ENCODE data around the gene SARM1.
"Not testable (repeated sequence)": the region's sequence is repeated elsewhere in the genome, so short reads cannot be mapped to it uniquely, and the experiment has no call there.

SARM1 gene

GRCh38 chr17:28371245-28372202 lies at the start of gene SARM1:
TSS of gene SARM1 (plus strand) at chr17:28371694. CDS start at chr17:28372033, 339 bp downstream.
- DNase-seq, result peak; percentile 89

- DNase-seq, result no peak
These were observed 47.2 kb upstream of the SARM1 start for GRCh38 chr17:28324267-28324745.

DNA sequence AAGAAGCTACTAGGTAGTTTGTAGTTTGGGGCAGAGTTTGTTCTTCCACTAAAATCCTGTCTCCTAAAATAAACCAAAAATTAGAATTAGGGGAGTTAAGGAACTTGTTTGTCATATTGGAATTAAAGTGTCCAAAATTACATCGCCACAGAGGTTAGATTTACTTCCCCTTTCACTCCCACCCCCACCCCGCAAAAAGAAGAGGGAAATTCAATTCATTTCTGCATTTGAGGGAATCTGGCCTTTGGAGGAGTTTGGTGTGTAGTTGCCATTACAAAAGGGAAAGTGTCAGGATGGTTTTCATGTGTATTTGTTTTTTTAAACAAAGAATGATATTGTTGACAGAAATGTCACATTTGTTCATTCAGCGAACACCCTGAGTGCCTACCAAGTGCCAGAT lies 46.7 kb upstream of the SARM1 start:
- peak; percentile 47 for DNase-seq

- DNase-seq, result no peak
These were observed 46.3 kb upstream of the SARM1 start for GRCh38 chr17:28325211-28325610.

DNA sequence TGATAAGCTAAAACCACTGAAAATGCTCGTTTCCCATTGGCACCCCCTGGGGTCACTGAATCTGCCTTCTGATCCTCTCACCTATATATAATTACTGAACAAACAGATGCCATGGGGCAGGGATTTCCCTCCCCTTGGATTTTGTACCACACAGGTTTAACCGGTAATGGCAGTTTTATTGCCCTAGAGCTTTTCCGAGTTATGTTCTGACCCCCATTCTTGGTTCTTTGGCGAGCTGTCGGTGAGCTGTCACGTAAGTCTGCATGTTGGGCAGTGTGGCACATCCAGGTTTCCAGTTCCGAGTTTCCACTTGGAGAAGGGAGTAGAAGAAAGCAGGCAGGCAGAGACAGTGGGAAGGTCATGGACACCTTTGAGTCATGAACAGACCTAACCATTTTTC lies 45.4 kb upstream of the SARM1 start:
- no peak for DNase-seq

GRCh38 chr17:28327031-28327607 lies 44.4 kb upstream of the SARM1 start:
- DNase-seq, result no peak

DNA sequence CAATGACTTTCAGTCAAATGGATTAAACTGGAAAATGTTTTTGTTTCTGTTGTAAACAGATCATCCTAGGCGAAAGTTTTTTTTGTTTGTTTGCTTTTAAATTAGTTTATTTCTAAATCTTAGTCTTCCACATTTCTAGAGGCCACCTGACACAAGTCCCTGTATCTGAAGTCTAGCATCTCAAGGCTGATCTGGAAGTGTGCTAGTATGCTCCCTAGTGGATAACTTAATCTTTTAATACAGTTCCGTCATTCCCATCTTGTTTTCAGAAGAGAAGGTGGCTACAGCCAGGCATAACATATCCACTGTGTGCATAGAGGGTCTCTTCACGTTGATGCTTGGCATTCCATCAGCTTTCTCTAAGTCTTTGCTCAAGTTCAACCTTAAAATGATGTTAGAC lies 43.8 kb upstream of the SARM1 start:
- no peak for DNase-seq

DNA sequence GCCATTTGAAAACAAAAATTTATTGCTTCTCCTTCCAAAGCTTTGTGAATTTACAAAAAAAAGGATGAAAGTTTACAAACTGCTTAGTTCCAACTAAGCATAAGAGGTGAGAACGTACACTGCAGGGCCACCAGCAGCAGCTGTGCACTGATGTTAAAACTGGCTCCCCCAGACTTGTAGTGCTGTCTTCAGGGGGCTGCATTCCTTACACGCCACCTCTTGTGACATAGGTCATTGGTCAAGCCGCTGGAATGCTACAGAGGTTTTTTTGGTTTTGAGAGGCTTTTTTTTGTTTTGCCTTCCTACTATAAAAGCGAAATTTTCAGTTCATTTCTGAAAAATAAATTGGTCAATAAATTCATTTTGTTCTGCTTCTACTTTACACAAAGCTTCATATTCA lies 43.2 kb upstream of the SARM1 start:
- DNase-seq, result no peak

DNA sequence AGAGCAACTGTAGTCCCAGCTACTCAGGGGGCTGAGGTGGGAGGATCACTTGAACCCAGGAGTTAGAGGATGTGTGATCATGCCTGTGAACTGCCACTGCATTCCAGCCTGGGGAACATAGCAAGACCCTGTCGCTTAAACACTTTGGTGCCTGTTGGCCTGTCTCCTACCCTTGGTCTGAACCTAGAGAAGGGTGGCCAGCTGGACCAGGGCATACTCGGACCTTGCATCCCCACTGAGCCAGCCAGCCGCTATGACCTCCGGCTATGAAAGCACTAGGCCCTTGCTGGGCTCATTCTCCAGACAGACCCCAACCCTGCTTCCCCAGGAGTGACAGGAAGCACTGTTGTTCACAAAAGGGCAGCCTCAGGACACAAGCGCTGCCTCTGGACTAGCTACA lies 40.8 kb upstream of the SARM1 start:
- no peak for DNase-seq

DNA sequence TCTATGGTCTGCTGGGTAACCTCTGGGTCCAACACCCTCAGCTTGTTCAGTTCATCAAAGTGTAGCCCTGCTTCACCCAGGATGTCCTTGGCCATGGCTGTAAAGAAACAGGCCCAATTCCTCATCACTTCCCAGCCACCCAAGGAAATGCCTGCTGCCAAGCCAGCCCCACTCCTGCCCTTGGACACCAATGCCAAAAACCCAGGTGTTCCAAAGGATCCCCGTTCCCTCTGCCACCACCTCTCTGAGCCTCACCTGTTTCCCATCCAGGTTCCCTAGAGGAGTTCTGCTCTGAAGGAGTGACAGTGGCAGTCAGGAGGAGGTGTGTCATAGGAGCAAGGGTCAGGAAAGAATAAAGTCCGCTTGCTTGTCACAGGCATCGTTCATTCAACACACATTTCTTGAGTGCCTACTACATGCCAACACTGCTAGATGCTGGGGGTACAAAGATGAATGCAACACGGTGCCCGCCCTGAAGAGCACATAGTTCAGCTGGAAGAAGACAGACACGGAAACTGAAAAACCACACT lies 39.5 kb upstream of the SARM1 start:
- no peak for DNase-seq

DNA sequence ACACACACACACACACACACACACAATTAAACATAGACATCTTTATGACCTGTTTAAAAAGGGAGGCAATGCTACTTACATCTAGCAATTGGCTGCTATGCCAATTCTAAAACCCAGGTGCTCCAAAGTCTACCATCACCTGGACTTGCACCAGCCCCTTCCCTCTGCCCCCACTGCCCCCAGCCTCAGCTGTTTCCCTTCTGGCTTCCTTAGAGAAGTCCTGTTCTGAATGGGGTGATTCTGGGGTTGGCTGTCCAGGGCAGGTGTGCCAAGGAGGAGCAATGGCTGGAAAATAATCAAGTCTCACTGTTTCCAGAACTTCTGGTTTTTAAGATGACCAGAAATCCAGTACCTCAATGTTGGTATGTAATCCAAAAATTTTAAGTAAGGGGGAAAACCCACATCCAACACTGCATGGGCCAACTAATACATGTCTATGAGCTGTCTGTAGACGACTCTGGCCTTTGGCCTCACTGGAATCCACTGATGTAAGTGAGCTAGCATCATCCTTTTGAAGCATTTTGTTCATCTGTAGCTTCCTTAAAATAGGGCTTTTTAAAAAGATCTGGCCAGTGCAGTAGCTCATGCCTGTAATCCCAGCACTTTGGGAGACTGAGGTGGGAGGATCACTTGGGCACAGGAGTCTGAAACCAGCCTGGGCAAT lies 38.3 kb upstream of the SARM1 start:
- DNase-seq, result no peak

DNA sequence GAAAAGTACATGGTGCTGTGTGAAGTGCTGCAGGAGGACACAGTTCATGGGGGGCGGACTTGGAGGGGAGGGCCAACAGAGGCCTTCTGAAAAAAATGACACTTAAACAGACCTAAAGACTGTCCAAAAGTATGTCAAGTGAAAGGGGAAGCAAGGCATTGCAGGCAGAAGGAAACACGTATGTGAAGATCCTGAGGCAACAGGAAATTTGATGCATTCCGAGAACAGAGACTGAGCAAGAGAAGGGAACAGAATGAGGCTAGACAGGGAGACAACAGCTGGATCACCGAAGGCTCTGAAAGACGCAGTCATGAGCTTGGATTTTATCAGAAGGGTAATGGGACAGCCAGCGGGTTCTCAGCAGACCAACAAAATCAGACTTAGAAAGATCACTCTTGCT lies 37.3 kb upstream of the SARM1 start:
- DNase-seq, result peak; percentile 36

DNA sequence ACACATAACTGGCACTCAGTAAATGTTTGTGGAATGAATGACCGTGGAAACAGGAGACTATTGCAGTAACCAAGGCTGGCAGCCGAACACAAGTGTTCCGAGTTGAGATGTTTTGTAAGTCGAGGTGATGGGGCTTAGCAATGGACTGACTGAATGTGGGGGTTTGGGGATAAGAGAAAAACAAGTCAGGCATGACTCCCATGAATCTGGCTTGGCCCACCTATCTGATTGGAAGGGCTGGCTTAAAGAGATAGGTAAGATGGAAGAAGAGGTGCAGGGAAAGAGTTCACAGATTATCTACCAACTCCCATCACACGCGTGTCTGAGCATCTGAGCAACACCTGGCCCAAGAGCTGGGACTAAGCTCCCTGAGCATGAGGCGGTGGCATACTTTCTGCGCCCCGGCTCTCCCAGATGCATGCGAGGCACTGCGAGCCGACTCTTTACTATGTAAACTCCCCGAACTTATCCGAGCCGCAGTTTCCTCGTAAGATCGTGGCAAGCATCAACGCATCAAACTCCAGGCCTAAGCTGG lies 36.8 kb upstream of the SARM1 start:
- no peak for DNase-seq

DNA sequence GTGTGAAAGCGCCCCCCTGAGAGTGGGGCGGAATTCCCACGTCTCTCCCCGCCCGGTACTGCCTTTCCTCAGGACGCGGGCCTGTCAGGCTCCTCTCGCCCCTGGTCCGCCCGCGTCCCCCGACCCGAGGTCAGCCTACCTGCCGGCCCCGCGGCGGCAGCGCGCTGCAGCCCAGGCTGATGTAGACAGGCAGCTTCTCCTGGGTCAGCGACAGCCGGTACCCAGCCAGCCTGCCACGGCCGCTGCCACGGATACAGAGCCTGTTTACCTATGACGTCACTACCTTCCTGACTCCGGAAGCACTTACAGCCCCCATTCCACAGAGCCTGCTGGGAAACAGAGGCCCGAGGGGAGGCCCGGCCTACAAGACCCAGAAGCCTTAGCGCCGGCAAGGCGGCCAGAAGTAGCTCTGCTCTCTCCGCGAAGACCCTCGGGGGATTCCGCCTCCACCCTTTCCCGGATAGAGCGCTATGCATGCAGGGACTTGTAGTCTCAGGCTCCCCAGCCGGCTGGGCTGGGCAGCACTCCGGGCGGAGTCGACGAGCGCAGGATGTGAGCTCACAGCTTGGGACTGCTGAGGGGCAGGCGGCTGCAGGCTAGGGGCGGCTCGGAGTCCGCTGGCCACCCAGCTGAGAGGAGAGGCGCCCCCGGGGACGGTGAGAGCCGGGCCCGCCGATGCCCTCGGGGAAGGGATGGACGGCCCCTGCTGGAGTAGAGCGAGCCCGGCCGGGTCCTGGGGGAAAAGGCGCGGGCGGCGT lies 36.1 kb upstream of the SARM1 start, which contains the start of the genes IFT20 and TNFAIP1:
Gene IFT20 (minus strand): TSS at position 272 of the 758 bp plus-strand sequence. CDS start 3,487 bp downstream, outside the sequence.
Gene TNFAIP1 (plus strand): TSS at position 561 of the 758 bp plus-strand sequence. CDS start 3,761 bp downstream, outside the sequence.
- DNase-seq, result peak; percentile 100

GRCh38 chr17:28335959-28336871 lies 35.3 kb upstream of the SARM1 start:
- peak; percentile 79 for DNase-seq

GRCh38 chr17:28338056-28338768 lies 33.3 kb upstream of the SARM1 start:
- no peak for DNase-seq

GRCh38 chr17:28338769-28339212 lies 32.7 kb upstream of the SARM1 start:
- not testable (repeated sequence) for DNase-seq

- no peak for DNase-seq
These were observed 32.1 kb upstream of the SARM1 start for GRCh38 chr17:28339431-28339830.

DNA sequence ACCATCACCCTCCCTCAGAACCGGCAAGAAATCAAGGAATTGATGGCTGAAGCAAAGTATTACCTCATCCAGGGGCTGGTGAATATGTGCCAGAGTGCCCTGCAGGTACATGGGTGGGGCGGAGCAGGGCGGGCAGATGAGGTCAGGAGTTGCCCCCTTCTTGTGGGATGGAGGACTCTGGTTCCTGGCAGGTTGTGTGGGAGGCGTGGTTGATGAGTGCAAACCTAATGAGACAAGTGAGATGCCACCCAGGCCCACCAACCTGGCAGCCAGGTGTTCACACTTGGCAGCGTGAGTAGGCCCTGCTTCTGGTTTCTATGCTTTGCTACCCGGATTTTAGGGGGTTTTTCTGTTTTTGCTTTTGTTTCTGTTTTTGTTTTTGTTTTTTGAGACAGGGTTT lies 31.1 kb upstream of the SARM1 start:
- DNase-seq, result no peak

- no peak for DNase-seq
These were observed 30.0 kb upstream of the SARM1 start for GRCh38 chr17:28341516-28341915.

Measured in OCI-M1 (cell line).